Activated B cell treated with CpG ODN at 0.5 μM for 24 hours (primary cell): ENCODE data around the gene RPL5. TPM values are rescaled to one million over a fixed set of nuclear protein-coding genes. Genes with fewer than 3 reads are reported as not detected.

Source experiments
- ATAC-seq: fragments of 200-7000 bp; cut with Tn5 transposase; one replicate; pipeline ENCODE4 v1.10.0; 2021; ENCODE audit warnings: low read depth, mild to moderate bottlenecking, moderate library complexity
- CTCF ChIA-PET: fragments of 350-600 bp; sonication (Branson Sonifier 250); formaldehyde crosslinking; loops from one replicate; lab custom pipeline; 2021; ENCODE audit warnings: antibody characterized with exemption; lab: Charles Lee
- POLR2A ChIA-PET: fragments of 350-600 bp; sonication (Branson Sonifier 250); formaldehyde crosslinking; loops from one replicate; lab custom pipeline; 2021; ENCODE audit warnings: antibody characterized with exemption; lab: Charles Lee
- DNase-seq: peaks from one replicate; pipeline ENCODE4 v3.0.0; 2022
- H3K27ac Mint-ChIP-seq: one replicate; pipeline ENCODE4 v1.8.0; 2020; ENCODE audit warnings: mixed read lengths
- H3K27me3 Mint-ChIP-seq: one replicate; pipeline ENCODE4 v1.8.0; 2021; ENCODE audit warnings: mixed read lengths
- H3K36me3 Mint-ChIP-seq: one replicate; pipeline ENCODE4 v1.8.0; 2021; ENCODE audit warnings: low read depth, mixed read lengths
- H3K4me1 Mint-ChIP-seq: one replicate; pipeline ENCODE4 v1.8.0; 2021; ENCODE audit warnings: mixed read lengths
- H3K4me3 Mint-ChIP-seq: one replicate; pipeline ENCODE4 v1.8.0; 2020; ENCODE audit warnings: mild to moderate bottlenecking, mixed read lengths
- H3K9me3 Mint-ChIP-seq: one replicate; pipeline ENCODE4 v1.8.0; 2020; ENCODE audit warnings: mixed read lengths
- intact Hi-C: fragments of 100-400 bp; cut with micrococcal nuclease; formaldehyde crosslinking; loops from one replicate; pipeline ENCODE4 v1.15.1; 2024
- total RNA-seq: library from RNA; stranded (reverse); gene quantifications from 2 replicates; pipeline ENCODE4 v1.2.3, GENCODE V29; 2022
- TF ChIP-seq, protein P1 (sequence below): fragments of 200-600 bp; IDR thresholded peaks from one replicate; pipeline ENCODE4 v1.8.0; 2022; ENCODE audit warnings: antibody characterized with exemption, mild to moderate bottlenecking

The RPL5 gene
- total RNA-seq, 1 donor from 2014 or later, result 1,685 TPM

DNA sequence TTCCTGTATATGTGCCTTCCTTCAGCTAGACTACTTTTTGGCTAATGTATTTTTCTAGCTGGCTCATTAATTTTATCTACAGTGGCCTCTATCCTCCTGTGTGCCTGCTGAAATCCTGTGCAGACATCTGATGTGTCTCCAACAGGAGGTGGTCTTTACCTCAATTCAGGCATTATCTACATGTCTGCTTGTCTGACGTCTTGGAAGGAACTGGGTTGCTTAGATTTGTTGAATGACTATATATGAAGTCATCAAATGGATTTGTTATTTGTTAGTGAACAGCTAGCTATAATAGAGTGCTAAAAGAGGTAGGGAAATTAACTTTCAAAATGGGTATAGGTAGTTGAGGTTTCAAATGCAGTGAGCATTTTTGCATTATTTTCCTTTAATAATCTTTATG is 6.7 kb downstream of the RPL5 start:
- ChIA-PET POLR2A (interaction anchor here (0.6 to 0.8 kb wide), 3 partner anchors 33 to 1005 kb away, joined by 3 to 5 read pairs (median 3); no protein-coding TSS in a partner anchor), CTCF (interaction anchor here (1.2 kb wide), 1 partner anchor 21 kb away, joined by 3 read pairs; no protein-coding TSS in a partner anchor)
- Mint-ChIP-seq H3K9me3 (no peaks in the 10 kb centered on the region), H3K36me3 (peaks cover 94% of the 10 kb centered on the region), H3K27me3 (no peaks in the 10 kb centered on the region), H3K27ac (no peak overlapping the region), H3K4me1 (peaks cover 62% of the 10 kb centered on the region), H3K4me3 (no peak overlapping the region)
- intact Hi-C loops, result loop anchor here (2.0 to 10.0 kb wide), 2 partner anchors 14 to 1036 kb away; partner anchors contain the start of gene DNTTIP2
- DNase-seq (no peak), ATAC-seq (no peak)
- TF ChIP-seq, protein P1, sequence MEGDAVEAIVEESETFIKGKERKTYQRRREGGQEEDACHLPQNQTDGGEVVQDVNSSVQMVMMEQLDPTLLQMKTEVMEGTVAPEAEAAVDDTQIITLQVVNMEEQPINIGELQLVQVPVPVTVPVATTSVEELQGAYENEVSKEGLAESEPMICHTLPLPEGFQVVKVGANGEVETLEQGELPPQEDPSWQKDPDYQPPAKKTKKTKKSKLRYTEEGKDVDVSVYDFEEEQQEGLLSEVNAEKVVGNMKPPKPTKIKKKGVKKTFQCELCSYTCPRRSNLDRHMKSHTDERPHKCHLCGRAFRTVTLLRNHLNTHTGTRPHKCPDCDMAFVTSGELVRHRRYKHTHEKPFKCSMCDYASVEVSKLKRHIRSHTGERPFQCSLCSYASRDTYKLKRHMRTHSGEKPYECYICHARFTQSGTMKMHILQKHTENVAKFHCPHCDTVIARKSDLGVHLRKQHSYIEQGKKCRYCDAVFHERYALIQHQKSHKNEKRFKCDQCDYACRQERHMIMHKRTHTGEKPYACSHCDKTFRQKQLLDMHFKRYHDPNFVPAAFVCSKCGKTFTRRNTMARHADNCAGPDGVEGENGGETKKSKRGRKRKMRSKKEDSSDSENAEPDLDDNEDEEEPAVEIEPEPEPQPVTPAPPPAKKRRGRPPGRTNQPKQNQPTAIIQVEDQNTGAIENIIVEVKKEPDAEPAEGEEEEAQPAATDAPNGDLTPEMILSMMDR, result no peak

DNA sequence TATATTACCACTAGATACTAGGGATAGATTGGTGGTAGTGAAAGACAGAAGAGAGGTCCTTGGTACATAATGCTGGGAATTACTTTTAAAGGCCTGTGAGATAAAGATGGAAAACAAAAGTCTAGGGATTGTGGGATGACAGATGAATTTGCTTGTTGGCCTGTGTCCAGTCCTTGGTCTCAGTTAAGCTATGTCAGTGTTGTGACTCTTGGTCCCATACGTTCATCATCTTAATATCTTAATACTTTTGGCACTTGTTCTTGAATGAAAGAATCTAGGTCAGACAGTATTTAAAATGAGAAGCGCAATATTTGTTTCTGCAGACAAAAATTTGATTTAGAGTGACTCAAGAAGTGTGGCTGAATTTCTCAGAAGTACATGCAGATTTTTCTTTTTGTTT is 7.6 kb downstream of the RPL5 start:
- DNase-seq, result no peak
- H3K4me1 Mint-ChIP-seq, result peaks cover 52% of the 10 kb centered on the region
- no peak overlapping the region for H3K4me3 Mint-ChIP-seq
- intact Hi-C loops, result loop anchor here (2.0 to 10.0 kb wide), 2 partner anchors 13 to 1035 kb away; partner anchors contain the start of gene DNTTIP2
- no peaks in the 10 kb centered on the region for H3K9me3 Mint-ChIP-seq
- H3K36me3 Mint-ChIP-seq, result peaks cover 94% of the 10 kb centered on the region
- ATAC-seq, result no peak
- TF ChIP-seq, protein P1, result no peak
- POLR2A ChIA-PET, result interaction anchor here (0.6 to 0.7 kb wide), 3 partner anchors 36 to 136 kb away, joined by 3 read pairs; no protein-coding TSS in a partner anchor
- H3K27me3 Mint-ChIP-seq, result no peaks in the 10 kb centered on the region
- CTCF ChIA-PET, result interaction anchor here (1.4 kb wide), 1 partner anchor 19 kb away, joined by 7 read pairs; no protein-coding TSS in a partner anchor
- H3K27ac Mint-ChIP-seq, result no peak overlapping the region

DNA sequence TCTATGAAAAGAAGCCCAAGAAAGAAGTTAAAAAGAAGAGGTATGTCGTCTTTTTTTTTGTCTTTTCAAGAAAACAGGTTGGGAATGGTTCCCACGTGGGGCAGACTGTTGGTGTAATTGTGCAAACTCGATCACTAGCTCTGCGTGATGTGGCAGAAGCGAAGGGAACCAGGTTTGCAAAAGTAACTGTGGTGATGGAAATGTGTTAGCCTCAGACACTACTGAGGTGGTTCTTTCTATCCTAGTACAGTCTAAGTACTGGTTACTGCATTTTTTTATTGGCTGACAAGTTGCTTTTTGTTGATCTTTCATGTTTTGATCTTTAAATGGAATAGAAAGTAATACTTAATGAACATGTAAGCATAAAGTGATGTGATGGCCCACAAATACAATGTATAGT is 8.8 kb downstream of the RPL5 start:
- ChIA-PET CTCF (interaction anchor here (1.4 kb wide), 1 partner anchor 18 kb away, joined by 7 read pairs; no protein-coding TSS in a partner anchor), POLR2A (interaction anchor here (1.0 kb wide), 1 partner anchor 8 kb away, joined by 3 read pairs; no protein-coding TSS in a partner anchor)
- intact Hi-C loops, result no loop called here
- H3K4me3 Mint-ChIP-seq, result no peak overlapping the region
- ATAC-seq, result no peak
- peaks cover 84% of the 10 kb centered on the region for H3K36me3 Mint-ChIP-seq
- no peak for DNase-seq
- no peak overlapping the region for H3K27ac Mint-ChIP-seq
- TF ChIP-seq, protein P1, result no peak
- no peaks in the 10 kb centered on the region for H3K9me3 Mint-ChIP-seq
- H3K4me1 Mint-ChIP-seq, result peaks cover 41% of the 10 kb centered on the region
- H3K27me3 Mint-ChIP-seq, result no peaks in the 10 kb centered on the region

DNA sequence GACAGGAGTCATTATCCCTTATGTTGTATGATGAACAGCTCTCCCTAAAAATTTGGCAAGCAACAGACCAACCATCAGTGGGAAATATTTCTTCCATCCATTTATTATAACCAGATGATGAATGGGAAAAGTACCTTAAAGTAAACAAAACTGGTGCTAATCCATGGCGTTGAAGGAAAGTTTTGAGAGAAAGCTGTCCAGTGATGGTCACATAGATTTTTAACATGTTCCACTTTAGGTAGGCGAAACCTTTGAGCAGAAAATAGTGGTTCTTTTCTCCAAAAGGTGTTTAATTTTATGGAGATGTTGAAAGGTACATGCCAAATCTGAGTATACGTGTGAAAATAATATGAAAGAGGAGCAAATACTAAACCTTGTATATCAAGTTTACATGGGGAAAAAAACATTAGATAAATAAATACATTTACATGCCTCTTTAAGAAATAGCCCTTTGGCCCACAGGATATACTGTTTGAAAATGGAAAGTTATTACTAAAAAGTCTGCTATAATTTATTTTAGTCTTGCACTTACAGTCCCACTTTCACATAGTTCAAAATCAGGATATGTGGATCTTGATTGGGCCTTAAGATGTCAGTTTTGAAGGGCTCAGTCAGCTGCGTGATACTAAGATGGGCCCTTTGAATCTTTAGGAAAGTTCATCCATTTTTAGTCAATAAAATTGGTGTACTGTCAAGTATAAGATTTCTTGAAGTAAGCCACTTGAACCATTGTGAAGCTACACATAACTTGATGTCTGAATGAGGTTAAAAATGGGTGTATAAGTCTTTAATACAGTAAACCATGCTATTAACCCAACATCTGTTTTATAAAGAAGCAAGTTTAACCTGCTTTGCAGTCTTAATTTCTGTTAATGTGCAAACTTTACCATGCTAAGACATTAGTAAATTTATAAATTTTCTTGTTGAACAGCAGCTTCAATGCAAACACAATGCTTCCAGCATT is 10.5 kb downstream of the RPL5 start:
- Mint-ChIP-seq H3K36me3 (peaks cover 81% of the 10 kb centered on the region), H3K4me3 (no peak overlapping the region), H3K9me3 (no peaks in the 10 kb centered on the region), H3K4me1 (peaks cover 23% of the 10 kb centered on the region), H3K27me3 (no peaks in the 10 kb centered on the region), H3K27ac (no peak overlapping the region)
- ATAC-seq, result no peak
- ChIA-PET CTCF (interaction anchor here (0.8 to 2.3 kb wide), 4 partner anchors 24 to 152 kb away, joined by 3 to 6 read pairs (median 4); partner anchors contain the start of gene DIPK1A), POLR2A (interaction anchor here (3.2 kb wide), 1 partner anchor 10 kb away, joined by 16 read pairs; the partner anchor contains the start of gene RPL5)
- intact Hi-C loops, result no loop called here
- no peak for DNase-seq
- TF ChIP-seq, protein P1, result no peak
